Cardiac muscle cell (in vitro differentiated cells and primary cell): Measurements from ENCODE around the gene OXSM. TPM values are rescaled to one million over a fixed set of nuclear protein-coding genes. Genes with fewer than 3 reads are reported as not detected.
A peak's percentile ranks its signal among the peaks of the same experiment; 100 is the strongest.

Experiments used
- DNase-seq, 2 donors: peaks; one replicate each; pipeline versions ENCODE4 v3.0.0 to v3.0.0-alpha.2; 2010 to 2017; ENCODE audit warnings: low read depth in 1 of 2, low spot score in 1 of 2
- H3K27ac ChIP-seq: fragments of 200-600 bp; sonication (generic); 2 replicates; pipeline ENCODE4 v1.5.1; 2016
- H3K27me3 ChIP-seq: fragments of 200-600 bp; sonication (generic); 2 replicates; pipeline ENCODE4 v1.6.0; 2016; ENCODE audit warnings: control low read depth
- H3K36me3 ChIP-seq: fragments of 200-600 bp; sonication (generic); 2 replicates; pipeline ENCODE4 v1.5.1; 2016; ENCODE audit warnings: control low read depth
- H3K4me1 ChIP-seq: fragments of 200-600 bp; sonication (generic); 2 replicates; pipeline ENCODE4 v1.8.1; 2017; ENCODE audit warnings: low read depth, mild to moderate bottlenecking, mixed run types
- H3K4me3 ChIP-seq: fragments of 200-600 bp; sonication (generic); 2 replicates; pipeline ENCODE4 v1.5.1; 2016; ENCODE audit warnings: mild to moderate bottlenecking
- H3K9me3 ChIP-seq: fragments of 200-600 bp; sonication (generic); 2 replicates; pipeline ENCODE4 v1.5.1; 2017; ENCODE audit warnings: low read depth, mild to moderate bottlenecking, control low read depth
- polyA plus RNA-seq: library from polyadenylated mRNA; unstranded; fragments of >200 nt; fragmentation: Nextera tagmentation; extraction: Ambion mirVana; gene quantifications from 2 replicates; pipeline ENCODE4 v1.2.1, GENCODE V29; 2016
- total RNA-seq: library from RNA; depleted of rRNA; stranded (reverse); fragments of >200 nt; gene quantifications from 2 replicates; pipeline ENCODE4 v1.2.3, GENCODE V29; 2016
- TF ChIP-seq, protein P1 (sequence below): IDR thresholded peaks from 2 replicates; pipeline ENCODE4 v1.5.1; 2012; ENCODE audit warnings: low read depth, mild to moderate bottlenecking, low read length

The OXSM gene
- total and polyA plus RNA-seq, 2 experiments from 2014 or later, result 4.8 to 17.6 TPM

DNA sequence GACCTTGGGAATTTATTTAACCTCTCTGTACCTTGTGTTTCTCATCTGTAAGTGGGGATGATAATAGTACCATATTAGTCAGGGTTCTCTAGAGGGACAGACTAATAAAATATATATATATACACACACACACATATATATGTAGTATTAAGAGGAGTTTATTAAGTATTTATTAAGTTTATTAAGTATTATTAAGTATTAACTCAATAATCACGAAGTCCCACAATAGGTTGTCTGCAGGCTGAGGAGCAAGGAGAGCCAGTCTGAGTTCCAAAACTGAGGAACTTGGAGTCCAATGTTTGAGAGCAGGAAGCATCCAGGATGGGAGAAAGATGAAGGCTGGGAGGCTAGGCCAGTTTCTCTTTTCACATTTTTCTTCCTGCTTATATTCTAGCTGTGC lies 14.8 kb downstream of the OXSM start:
- Histone ChIP-seq H3K27me3 (no peaks in the 10 kb centered on the region), H3K27ac (no peak overlapping the region), H3K36me3 (no peaks in the 10 kb centered on the region), H3K9me3 (no peaks in the 10 kb centered on the region), H3K4me3 (no peak overlapping the region), H3K4me1 (no peaks in the 10 kb centered on the region)
- TF ChIP-seq, protein P1, sequence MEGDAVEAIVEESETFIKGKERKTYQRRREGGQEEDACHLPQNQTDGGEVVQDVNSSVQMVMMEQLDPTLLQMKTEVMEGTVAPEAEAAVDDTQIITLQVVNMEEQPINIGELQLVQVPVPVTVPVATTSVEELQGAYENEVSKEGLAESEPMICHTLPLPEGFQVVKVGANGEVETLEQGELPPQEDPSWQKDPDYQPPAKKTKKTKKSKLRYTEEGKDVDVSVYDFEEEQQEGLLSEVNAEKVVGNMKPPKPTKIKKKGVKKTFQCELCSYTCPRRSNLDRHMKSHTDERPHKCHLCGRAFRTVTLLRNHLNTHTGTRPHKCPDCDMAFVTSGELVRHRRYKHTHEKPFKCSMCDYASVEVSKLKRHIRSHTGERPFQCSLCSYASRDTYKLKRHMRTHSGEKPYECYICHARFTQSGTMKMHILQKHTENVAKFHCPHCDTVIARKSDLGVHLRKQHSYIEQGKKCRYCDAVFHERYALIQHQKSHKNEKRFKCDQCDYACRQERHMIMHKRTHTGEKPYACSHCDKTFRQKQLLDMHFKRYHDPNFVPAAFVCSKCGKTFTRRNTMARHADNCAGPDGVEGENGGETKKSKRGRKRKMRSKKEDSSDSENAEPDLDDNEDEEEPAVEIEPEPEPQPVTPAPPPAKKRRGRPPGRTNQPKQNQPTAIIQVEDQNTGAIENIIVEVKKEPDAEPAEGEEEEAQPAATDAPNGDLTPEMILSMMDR, result no peak
- DNase-seq, result no peak

DNA sequence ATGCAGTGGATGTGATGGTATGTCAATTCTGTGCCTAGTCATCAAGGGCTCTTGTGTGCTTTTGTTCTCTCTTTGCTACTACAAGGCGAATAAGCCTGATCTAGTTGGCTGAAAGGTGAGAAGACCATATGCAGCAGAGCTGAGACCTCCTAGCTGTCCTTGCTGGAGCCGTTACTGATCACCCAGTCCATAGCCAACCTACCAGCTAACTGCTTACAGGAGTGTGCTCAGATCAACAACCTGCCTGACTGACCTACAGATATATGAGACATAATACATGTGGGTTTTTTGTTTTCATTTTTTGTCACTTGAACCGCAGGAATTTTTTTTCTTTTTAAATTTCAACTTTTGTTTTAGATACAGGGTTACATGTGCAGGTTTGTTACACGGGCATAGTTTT lies 22.8 kb downstream of the OXSM start:
- H3K27ac ChIP-seq, result no peak overlapping the region
- H3K9me3 ChIP-seq, result no peaks in the 10 kb centered on the region
- DNase-seq, result no peak
- H3K4me3 ChIP-seq, result no peak overlapping the region
- no peaks in the 10 kb centered on the region for H3K36me3 ChIP-seq
- H3K4me1 ChIP-seq, result no peaks in the 10 kb centered on the region
- H3K27me3 ChIP-seq, result no peaks in the 10 kb centered on the region
- TF ChIP-seq, protein P1, result no peak

DNA sequence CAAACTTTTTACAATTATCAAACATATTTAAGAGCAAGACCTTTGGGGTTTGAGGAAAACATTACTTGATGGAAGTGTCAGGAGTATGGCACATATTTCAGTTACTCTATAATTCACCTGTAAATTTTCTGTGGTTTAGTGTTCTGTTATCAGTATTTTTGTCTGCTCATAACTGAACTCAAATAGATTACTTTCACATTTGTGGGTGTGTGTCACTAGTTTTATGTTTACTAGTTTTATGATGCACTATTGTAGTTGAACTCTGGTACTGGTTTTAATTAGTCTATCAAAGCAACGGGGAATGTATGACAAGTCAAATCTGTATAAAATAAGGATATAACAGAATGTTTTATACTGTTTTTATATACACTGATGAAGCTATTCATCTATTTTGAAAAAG lies 27.2 kb downstream of the OXSM start:
- Histone ChIP-seq H3K36me3 (no peaks in the 10 kb centered on the region), H3K4me3 (no peak overlapping the region), H3K9me3 (no peaks in the 10 kb centered on the region), H3K27me3 (no peaks in the 10 kb centered on the region), H3K27ac (no peak overlapping the region), H3K4me1 (no peaks in the 10 kb centered on the region)
- TF ChIP-seq, protein P1, result no peak
- DNase-seq, result no peak

DNA sequence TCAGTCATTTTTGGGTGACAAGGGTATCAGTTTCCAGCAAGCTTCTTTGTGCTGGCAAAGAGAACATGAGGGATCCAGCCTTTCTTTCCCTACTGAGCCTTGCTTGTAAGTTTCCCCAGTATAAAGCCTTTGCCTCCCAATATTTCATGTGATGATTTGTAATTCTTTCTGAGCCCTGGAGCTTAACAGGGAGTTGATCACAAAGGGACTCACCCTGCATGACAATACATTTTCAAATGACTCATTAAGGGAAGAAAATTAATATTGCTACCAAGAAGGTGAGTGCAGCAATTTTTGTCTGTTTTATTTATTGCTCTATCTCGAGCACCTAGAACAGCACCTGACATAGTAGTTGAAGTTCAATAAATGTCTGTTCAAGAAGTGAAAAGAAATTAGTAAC lies 27.7 kb downstream of the OXSM start:
- Histone ChIP-seq H3K27me3 (no peaks in the 10 kb centered on the region), H3K4me3 (no peak overlapping the region), H3K36me3 (no peaks in the 10 kb centered on the region), H3K27ac (no peak overlapping the region), H3K9me3 (no peaks in the 10 kb centered on the region), H3K4me1 (no peaks in the 10 kb centered on the region)
- no peak for DNase-seq
- TF ChIP-seq, protein P1, result no peak

DNA sequence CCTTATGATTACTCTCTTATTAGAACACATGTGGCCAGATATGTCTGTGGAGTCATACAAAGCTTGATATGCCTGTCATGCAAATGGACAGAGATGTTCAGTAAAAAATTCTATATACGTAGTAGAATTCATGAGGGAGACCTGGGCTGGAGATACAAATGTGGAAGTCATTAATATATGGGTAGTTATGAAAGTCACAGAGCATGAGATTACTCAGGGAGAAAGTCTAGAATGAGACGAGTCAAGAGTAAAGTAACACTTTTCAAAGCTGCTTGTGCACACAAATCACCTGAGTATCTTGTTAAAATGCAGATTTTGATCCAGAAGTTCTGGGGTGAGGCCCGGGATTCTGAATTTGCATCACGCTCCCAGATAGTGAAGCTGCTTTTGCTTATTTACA lies 28.4 kb downstream of the OXSM start:
- H3K27ac ChIP-seq, result no peak overlapping the region
- H3K4me1 ChIP-seq, result peaks cover 3% of the 10 kb centered on the region
- H3K27me3 ChIP-seq, result no peaks in the 10 kb centered on the region
- no peak overlapping the region for H3K4me3 ChIP-seq
- H3K9me3 ChIP-seq, result no peaks in the 10 kb centered on the region
- no peak for DNase-seq
- TF ChIP-seq, protein P1, result no peak
- no peaks in the 10 kb centered on the region for H3K36me3 ChIP-seq

DNA sequence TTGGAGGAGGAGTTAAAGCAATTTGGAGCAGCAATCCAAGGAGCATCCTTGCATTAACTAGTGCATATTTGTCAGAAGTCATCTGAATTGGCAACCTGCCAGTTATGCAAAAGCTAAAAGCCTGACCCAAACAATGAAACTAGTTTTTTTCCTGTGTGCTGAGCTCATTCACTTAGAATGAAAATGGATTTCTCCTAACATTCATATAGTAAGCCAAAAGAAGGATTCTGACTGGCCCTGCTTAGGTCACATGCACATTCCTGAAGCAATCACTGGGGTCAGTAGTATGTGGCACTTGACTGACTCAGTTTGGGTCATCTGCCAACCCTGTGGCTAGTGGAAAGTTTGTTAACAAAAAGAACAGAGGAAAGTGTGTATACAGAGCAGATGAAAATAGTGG lies 30.5 kb downstream of the OXSM start:
- Histone ChIP-seq H3K4me1 (peaks cover 6% of the 10 kb centered on the region), H3K36me3 (no peaks in the 10 kb centered on the region), H3K4me3 (no peak overlapping the region), H3K27me3 (no peaks in the 10 kb centered on the region), H3K27ac (no peak overlapping the region), H3K9me3 (no peaks in the 10 kb centered on the region)
- TF ChIP-seq, protein P1, result no peak
- peak in 1 of 2 donors; percentile 95 for DNase-seq
